GM21423 (cell line): ENCODE data around the gene NEO1.

Experiments
- ATAC-seq: cut with Tn5 transposase; IDR thresholded peaks from one replicate; pipeline ENCODE4 v1.9.1; 2021; ENCODE audit warnings: mild to moderate bottlenecking, moderate library complexity; ENCODE audit not compliant: unreplicated experiment

NEO1 gene

GRCh38 chr15:73075160-73075859 lies 23.0 kb downstream of the NEO1 start:
- ATAC-seq = no peak

DNA sequence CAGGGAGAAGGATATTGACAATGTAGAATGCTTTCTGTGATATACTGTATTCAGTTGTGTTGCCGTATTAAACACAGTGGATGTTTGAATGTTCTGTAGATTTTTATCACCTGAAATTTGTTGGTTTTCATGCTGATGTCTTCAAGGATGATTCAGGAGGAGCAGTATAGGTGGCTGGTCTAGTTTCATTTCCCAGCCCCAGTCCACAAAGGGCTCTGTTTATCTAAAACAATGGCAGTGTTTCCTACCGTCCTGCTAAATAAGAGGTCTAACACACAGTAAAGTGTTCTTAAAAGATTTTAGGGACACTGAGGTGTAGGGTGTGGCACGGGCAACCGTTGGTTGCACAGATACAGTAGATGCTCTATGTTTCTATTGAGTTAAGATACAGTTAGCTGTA lies 26.0 kb downstream of the NEO1 start:
- no peak for ATAC-seq

GRCh38 chr15:73078722-73079121 lies 26.5 kb downstream of the NEO1 start:
- ATAC-seq = no peak

- no peak for ATAC-seq
Observed at GRCh38 chr15:73079565-73079964, 27.3 kb downstream of the NEO1 start.

DNA sequence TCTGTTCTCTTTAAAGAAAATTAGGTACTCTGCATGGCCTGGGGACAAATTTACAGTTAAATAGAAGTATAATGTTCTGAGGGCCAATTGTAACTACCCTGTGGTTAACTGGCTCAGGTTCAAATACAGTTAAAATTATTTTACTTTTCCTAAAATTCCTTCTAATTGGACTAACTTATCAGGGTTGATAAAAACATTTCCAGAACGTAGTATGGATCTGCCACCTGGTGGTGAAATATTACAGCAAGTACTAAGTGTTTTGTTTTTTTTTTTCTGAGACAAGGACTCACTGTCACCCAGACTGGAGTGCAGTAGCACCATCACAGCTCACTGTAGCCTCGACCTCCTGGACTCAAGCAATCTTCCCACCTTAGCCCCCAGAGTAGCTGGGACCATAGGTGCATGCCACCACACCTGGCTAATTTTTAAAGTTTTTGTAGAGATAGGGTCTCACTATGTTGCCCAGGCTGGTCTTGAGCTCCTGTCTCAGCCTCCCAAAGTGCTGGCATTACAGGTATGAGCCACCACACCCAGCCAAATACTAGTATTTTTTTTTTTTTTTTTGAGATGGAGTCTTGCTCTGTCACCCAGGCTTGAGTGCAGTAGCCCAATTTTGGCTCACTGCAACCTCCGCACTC lies 29.2 kb downstream of the NEO1 start:
- no peak for ATAC-seq

DNA sequence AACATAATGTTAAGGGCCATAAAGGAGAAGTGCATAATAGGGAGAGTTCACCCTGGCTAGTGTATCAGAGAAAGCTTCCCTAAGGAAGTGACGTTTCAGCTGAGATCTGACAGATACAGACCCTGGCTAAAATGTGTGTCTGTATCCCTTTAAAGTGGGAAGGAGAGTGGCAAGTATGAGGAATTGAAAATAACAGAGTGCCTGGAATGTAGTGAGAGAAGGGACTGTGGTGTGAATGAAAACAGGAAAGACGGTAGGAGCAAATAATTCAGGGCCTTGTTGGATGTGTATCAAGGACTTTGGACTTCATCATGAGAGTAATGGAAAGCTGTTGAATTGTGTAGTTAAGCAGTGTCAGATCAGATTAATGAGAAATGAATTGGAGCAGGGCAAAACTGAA lies 30.5 kb downstream of the NEO1 start:
- no peak for ATAC-seq

- no peak for ATAC-seq
Observed at GRCh38 chr15:73087098-73087497, 34.8 kb downstream of the NEO1 start.

- no peak for ATAC-seq
Observed at GRCh38 chr15:73105064-73105463, 52.8 kb downstream of the NEO1 start.

DNA sequence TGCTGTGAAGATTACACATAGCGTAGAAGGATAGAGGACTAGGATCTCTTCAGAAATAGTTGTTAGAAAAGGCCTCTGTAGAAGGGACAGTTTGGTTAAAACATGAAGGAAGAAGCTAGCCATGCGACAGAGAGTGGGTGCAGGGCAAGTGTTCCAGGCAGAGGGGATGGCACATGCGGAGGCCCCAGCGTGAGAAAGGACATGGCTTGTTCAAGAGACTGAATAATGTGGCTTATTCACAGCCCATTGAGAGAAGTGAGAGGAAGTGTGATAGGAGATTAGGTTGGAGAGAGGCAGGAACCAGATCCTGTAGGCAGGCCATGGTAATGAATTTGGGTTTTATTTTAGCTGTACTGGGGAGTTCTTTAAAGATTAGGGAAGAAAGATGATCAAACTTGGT lies 56.4 kb downstream of the NEO1 start:
- no peak for ATAC-seq

GRCh38 chr15:73109765-73110164 lies 57.5 kb downstream of the NEO1 start:
- no peak for ATAC-seq

DNA sequence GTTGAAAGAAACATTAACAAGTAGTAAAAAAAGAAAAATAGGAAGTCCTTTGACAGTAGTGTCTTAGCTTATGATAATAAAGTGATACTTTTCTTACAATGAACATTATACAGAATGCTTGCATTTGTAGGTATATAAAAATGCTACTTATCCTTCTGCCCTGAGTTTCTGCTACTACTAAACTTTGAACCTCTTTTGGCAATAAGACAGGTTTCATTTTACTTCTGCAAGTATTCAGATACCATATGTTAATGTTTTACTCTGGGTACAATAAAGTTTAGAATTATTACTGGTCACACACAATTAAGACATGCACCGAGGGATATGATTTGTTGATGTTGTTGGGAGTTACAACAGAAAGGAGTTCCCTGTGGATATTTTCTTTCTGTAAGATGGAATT lies 57.9 kb downstream of the NEO1 start:
- ATAC-seq = no peak

DNA sequence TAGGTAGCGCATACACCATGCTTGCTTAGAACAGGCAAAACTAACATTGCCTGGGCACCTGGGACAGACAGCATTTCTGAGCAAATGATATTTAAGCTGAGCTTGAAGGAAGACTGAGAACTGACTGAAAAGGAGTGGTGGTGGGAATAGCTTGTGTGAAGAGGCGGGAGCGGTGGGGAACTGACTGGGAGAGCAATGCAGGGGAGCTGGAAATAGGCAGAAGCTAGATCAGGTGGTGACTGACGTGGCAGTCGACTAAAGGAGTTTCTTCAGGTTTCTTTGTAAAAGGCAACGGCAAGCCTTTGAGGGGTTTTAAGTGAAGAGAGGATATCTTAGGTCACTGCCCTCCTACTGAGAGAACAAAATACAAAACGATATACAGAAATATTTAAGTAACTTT lies 61.8 kb downstream of the NEO1 start:
- no peak for ATAC-seq

GRCh38 chr15:73116164-73116563 lies 63.9 kb downstream of the NEO1 start:
- no peak for ATAC-seq

DNA sequence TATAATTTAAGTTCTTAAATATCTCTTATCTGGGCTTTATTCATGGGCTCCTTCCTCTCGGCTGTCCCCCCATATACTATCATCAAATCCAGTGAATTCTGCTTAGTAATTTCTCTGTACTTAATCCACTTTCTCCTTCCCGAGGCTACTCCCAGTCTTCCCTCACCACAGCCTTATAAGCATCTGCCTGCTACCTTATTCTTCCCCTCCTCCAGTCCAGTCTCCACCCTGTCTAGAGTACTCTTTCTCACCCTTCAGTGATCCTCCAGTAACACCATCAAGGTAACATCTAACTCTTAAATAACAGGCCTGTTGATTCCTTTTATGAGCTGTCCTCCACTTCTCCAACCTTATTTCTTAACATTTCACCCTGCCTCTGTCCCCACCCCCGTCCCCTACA lies 65.8 kb downstream of the NEO1 start:
- no peak for ATAC-seq

DNA sequence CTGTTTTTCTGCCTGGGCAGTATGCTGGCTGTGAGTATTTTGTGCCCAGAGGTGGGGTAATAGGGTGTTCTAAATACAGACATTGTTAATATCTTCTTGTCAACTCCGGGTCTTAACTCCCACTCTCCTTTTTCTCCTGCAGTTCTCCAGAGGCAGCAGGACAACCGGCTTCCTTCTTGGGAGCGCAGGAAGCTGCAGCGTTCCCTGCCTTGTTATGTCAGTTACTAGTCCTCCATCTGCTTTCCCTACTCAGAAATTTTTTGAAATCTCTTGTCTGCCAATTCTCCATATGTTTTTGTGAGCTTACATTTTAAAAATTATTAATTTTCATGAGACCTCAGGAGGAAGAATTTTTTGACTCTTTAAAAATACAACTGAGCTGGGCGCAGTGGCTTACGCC lies 67.2 kb downstream of the NEO1 start:
- ATAC-seq = no peak

DNA sequence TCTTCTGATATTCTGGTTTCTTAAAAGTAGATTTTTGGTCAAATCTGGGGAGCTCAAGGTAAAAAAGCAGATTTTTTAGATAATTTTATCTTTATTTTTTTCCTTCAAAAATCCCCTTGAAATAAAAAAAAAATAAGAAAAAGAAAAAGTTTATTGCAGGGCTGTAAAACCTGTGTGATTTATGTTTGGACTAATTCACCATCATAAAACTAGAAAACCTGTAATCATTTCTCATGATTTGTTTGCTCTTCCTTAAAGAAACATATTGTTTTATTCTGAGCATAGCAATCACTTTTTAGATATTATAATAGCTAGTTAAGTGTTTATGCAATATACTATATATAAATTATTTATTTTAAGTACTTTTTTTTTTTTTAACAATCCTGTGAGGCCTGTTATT lies 68.0 kb downstream of the NEO1 start:
- no peak for ATAC-seq

GRCh38 chr15:73125219-73125618 lies 73.0 kb downstream of the NEO1 start:
- ATAC-seq = no peak

DNA sequence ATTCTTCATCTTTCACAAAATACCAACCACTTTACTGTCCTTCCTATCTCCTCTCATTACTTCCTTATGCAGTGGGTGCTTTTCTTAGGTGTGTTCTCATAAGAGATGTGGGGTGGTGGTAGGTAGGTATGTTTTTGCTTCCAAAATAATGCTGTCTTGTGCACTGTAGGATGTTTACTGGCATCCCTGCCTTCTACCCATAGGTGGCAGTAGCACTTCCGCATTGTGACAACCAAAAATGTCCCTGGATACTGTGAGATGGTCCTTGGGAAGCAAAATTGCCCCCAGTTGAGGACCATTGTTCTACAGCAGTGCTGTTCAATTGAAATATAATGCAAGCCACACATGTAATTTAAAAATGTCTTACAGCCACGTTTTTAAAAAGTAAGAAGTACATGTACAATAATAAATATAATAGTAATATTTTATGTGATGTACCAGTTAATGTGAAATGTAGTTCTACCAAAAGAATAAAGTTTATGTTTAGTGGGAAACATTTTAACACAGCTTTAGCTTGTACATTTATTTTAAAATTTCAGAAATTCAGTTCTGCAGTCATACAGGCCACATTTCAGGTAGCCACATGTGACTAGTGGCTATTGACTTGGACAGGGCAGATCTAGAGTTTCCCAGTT lies 75.2 kb downstream of the NEO1 start:
- ATAC-seq = no peak

DNA sequence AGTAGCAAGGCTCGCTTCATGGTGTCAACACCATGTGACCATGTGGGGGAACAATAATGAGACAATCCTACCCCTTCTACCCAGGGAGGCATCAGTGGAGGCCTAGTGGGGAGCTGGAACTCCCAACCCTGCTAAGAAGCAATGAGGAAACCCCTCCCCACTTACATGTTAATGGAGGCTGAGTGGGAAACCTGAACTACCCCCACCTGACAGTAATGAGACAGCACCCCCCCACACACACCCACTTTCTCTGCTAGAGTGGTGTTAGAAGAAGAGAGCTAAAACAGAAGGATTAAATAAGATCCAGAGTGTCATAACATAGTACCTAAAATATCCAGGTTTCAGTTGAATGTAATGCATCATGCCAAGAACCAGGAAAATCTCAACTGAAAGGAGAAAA lies 78.6 kb downstream of the NEO1 start:
- no peak for ATAC-seq

DNA sequence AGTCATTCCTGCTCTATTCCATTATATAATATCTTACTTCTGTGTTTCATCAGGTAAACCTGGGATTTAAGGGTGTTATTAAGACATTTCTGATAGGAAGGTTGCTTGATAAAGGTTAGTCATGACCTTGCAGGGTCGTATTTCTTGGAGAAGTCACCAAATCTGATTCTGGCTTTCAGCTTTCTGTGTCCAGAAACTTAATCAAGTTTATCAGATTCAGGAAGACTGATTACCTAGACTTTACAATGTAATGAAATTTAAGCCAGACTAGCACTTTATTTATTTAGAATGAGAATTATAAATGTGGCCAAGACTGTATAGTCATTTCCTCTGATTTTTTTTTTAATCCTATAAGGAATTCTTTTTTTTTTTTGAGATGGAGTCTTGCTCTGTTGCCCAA lies 81.9 kb downstream of the NEO1 start:
- ATAC-seq = no peak

DNA sequence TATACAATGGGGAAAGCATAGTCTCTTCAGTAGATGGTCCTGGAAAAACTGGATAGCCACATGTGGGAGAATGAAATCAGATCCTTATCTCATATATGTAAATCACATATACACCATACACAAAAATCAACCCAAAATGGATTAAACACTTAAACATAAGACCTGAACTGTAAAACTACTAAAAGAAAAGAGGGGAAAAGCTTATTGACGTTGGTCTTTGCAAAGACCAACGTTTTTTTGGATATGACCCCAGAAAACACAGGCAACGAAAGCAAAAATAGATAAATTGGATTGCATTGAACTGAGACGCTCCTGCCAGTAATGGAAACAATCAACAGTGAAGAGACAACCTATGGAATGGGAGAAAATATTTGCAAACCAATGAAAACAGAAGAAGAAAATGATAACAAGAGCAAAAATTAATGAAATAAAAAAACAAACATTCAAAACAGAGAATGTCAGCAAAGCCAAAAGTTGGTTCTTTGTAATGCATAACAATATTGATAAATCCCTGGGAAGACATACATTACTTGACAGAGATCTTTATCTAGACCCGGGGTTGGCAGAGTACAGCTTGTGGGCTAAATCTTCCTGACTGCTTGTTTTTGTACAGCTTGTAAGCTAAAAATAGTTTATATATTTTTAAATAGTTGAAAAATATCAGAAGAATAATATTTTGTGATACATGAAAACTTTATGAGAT lies 86.9 kb downstream of the NEO1 start:
- ATAC-seq = no peak
